ENCODE data around the gene TNFRSF4. TPM values are rescaled to one million over a fixed set of nuclear protein-coding genes. Genes with fewer than 3 reads are reported as not detected.

The TNFRSF4 gene
- total RNA-seq, 1 donor from 2014 or later, result 0.52 TPM

GRCh38 chr1:1203561-1204424 lies 10.2 kb downstream of the TNFRSF4 start:
- Histone ChIP-seq H3K27ac (ENCODE audit: low read depth, low read length) (no peak overlapping the region), H3K36me3 (ENCODE audit: control insufficient read depth in 3 of 3, insufficient read depth in 3 of 3, low read length in 3 of 3) (no peaks in the 10 kb centered on the region), H3K4me1 (ENCODE audit: control insufficient read depth in 3 of 3, insufficient read depth in 3 of 3, low read length in 3 of 3) (peaks cover 4 to 18% (median 16%) of the 10 kb centered on the region in 3 donors), H3K9me3 (ENCODE audit: control insufficient read depth in 3 of 3, low read length in 3 of 3) (no peaks in the 10 kb centered on the region), H3K27me3 (ENCODE audit: control insufficient read depth in 3 of 3, insufficient read depth in 3 of 3, low read length in 3 of 3) (peaks cover 36 to 51% (median 38%) of the 10 kb centered on the region in 3 donors), H3K9ac (ENCODE audit: low read depth in 1 of 3, low read length in 3 of 3) (no peak overlapping the region), H3K4me3 (ENCODE audit: low read length in 3 of 3) (no peak overlapping the region)

DNA sequence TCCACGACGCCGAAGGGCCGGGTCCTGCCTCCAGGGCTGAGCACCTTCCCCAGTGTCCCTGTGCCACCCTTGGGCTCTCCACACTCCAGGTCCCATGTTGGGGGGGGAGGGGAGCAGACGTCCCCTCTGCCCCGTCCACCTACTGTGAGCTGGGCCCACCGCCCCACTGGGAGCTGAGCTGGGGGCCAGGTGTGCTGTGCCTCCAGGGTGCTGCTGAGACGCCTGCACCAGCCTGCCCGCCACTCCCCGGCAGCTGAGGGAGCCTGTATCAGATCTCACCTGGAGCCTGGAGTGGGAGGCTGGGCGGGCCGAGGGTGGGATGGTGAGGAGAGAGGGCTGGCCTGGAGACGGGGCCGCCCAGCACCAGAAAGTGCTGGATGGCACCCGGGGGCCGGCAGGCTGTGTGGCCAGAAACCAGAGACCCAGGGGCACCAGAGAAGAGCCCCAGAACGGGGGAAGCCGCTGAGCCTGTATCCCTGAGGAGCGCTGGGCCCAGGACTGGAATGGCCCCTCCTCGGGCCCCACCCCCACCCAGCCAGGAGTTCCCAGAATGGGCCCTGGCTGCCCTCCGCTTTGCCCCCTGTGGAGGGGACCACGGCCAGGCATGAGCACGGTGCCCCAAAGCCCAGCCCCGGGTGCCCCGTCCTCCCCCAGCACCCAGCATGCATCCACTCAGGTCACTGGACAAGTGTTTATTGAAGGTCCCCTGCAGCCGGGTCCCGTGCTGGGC lies 11.0 kb downstream of the TNFRSF4 start:
- Histone ChIP-seq H3K27me3 (ENCODE audit: control insufficient read depth in 3 of 3, insufficient read depth in 3 of 3, low read length in 3 of 3) (peaks cover 33 to 47% (median 34%) of the 10 kb centered on the region in 3 donors), H3K9me3 (ENCODE audit: control insufficient read depth in 3 of 3, low read length in 3 of 3) (no peaks in the 10 kb centered on the region), H3K27ac (ENCODE audit: low read depth, low read length) (no peak overlapping the region), H3K4me3 (ENCODE audit: low read length in 3 of 3) (no peak overlapping the region), H3K36me3 (ENCODE audit: control insufficient read depth in 3 of 3, insufficient read depth in 3 of 3, low read length in 3 of 3) (no peaks in the 10 kb centered on the region), H3K4me1 (ENCODE audit: control insufficient read depth in 3 of 3, insufficient read depth in 3 of 3, low read length in 3 of 3) (peaks cover 0 to 12% (median 12%) of the 10 kb centered on the region in 3 donors), H3K9ac (ENCODE audit: low read depth in 1 of 3, low read length in 3 of 3) (no peak overlapping the region)

- Histone ChIP-seq H3K4me3 (ENCODE audit: low read length in 3 of 3) (no peak overlapping the region), H3K36me3 (ENCODE audit: control insufficient read depth in 3 of 3, insufficient read depth in 3 of 3, low read length in 3 of 3) (no peaks in the 10 kb centered on the region), H3K27ac (ENCODE audit: low read depth, low read length) (no peak overlapping the region), H3K9me3 (ENCODE audit: control insufficient read depth in 3 of 3, low read length in 3 of 3) (no peaks in the 10 kb centered on the region), H3K4me1 (ENCODE audit: control insufficient read depth in 3 of 3, insufficient read depth in 3 of 3, low read length in 3 of 3) (peaks cover 0 to 5% (median 4%) of the 10 kb centered on the region in 3 donors), H3K27me3 (ENCODE audit: control insufficient read depth in 3 of 3, insufficient read depth in 3 of 3, low read length in 3 of 3) (peaks cover 16 to 29% (median 20%) of the 10 kb centered on the region in 3 donors), H3K9ac (ENCODE audit: low read depth in 1 of 3, low read length in 3 of 3) (no peak overlapping the region)
These were observed 12.8 kb downstream of the TNFRSF4 start for GRCh38 chr1:1200876-1201810.

- Histone ChIP-seq H3K9me3 (ENCODE audit: control insufficient read depth in 3 of 3, low read length in 3 of 3) (no peaks in the 10 kb centered on the region), H3K4me3 (ENCODE audit: low read length in 3 of 3) (no peak overlapping the region), H3K4me1 (ENCODE audit: control insufficient read depth in 3 of 3, insufficient read depth in 3 of 3, low read length in 3 of 3) (no peaks in the 10 kb centered on the region), H3K36me3 (ENCODE audit: control insufficient read depth in 3 of 3, insufficient read depth in 3 of 3, low read length in 3 of 3) (no peaks in the 10 kb centered on the region), H3K9ac (ENCODE audit: low read depth in 1 of 3, low read length in 3 of 3) (no peak overlapping the region), H3K27me3 (ENCODE audit: control insufficient read depth in 3 of 3, insufficient read depth in 3 of 3, low read length in 3 of 3) (peaks cover 11 to 21% (median 13%) of the 10 kb centered on the region in 3 donors), H3K27ac (ENCODE audit: low read depth, low read length) (no peak overlapping the region)
These were observed 13.7 kb downstream of the TNFRSF4 start for GRCh38 chr1:1199961-1200875.

DNA sequence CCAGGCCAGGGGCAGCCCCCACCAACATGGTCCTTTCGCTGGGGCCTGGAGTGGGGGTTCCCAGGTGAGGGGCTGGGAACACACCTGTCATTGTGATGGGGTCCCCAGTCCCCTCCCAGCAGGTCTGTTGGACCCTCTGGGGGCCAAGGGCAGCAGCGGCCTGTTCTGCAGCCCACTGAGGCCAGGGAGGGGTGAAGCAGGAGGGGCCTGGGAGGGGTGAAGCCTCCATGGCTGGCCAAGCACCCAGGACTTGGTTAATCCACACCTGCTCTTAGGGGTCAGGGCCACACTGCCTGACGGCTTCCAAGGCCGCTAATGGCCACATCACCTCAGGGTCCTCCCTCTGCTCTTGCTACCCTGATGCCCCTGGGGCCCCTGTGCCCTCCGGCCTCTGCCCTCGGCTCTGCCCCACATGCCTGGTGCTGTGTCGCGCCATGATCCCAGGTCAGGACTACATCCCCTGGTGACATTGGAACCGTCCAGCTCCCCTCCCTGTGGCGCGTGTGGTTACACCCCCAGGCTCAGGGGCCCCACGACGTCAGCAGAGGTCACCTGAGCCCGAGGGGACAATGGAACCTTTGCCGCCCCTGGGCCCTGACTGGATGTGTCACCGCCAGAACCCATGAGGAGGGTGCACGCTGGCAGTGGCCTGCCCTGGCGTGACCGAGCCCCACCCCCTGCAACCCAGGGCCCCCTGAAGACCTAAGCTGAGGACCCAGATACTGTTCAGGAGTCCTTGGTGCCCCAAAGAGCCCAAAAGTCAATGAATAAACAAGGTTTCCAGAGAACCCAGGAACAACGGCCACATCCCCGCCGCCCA lies 14.6 kb downstream of the TNFRSF4 start:
- peaks cover 0 to 2% (median 0%) of the 10 kb centered on the region in 3 donors for H3K9me3 ChIP-seq (ENCODE audit: control insufficient read depth in 3 of 3, low read length in 3 of 3)
- H3K27ac ChIP-seq (ENCODE audit: low read depth, low read length), result no peak overlapping the region
- no peaks in the 10 kb centered on the region for H3K4me1 ChIP-seq (ENCODE audit: control insufficient read depth in 3 of 3, insufficient read depth in 3 of 3, low read length in 3 of 3)
- no peak overlapping the region for H3K9ac ChIP-seq (ENCODE audit: low read depth in 1 of 3, low read length in 3 of 3)
- peaks cover 8 to 13% (median 11%) of the 10 kb centered on the region in 3 donors for H3K27me3 ChIP-seq (ENCODE audit: control insufficient read depth in 3 of 3, insufficient read depth in 3 of 3, low read length in 3 of 3)
- no peaks in the 10 kb centered on the region for H3K36me3 ChIP-seq (ENCODE audit: control insufficient read depth in 3 of 3, insufficient read depth in 3 of 3, low read length in 3 of 3)
- no peak overlapping the region for H3K4me3 ChIP-seq (ENCODE audit: low read length in 3 of 3)

DNA sequence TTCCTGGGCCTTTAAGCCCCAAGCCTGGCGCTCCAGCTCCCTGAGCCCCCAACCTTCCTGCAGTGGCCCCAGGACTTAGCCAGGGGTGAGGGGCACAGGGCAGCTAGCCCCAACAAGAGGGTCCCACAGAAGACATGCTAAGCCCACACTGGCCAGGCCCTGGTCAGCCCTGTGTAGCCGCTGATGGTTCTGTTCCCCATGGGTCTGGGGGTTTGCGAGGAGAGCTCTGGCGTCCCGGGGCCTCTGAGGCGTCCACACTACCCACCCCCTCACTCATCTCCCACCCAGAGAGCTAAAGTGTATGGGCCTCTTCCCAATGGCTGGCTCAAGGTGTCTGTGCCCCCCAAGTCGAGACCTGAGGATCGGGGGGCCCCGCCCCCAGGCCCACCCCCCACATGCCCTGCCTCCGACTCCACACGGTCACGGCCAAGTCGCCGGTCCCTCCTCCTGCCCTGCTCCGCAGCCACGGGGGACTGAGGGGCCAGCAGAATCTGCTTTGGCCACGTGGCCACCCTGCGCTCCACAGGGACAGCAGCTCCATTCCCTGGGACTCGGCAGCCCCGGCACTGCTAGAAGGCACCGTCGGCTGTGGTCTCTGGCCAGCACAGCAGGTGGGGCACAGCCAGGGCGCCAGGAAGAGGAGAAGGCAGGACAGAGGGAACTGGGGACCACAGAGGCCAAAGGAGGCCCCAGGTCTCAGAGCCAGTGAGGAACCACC lies 15.4 kb downstream of the TNFRSF4 start:
- H3K36me3 ChIP-seq (ENCODE audit: control insufficient read depth in 3 of 3, insufficient read depth in 3 of 3, low read length in 3 of 3), result no peaks in the 10 kb centered on the region
- H3K27ac ChIP-seq (ENCODE audit: low read depth, low read length), result no peak overlapping the region
- H3K4me1 ChIP-seq (ENCODE audit: control insufficient read depth in 3 of 3, insufficient read depth in 3 of 3, low read length in 3 of 3), result no peaks in the 10 kb centered on the region
- H3K9me3 ChIP-seq (ENCODE audit: control insufficient read depth in 3 of 3, low read length in 3 of 3), result peaks cover 0 to 3% (median 0%) of the 10 kb centered on the region in 3 donors
- peaks cover 9 to 11% (median 9%) of the 10 kb centered on the region in 3 donors for H3K27me3 ChIP-seq (ENCODE audit: control insufficient read depth in 3 of 3, insufficient read depth in 3 of 3, low read length in 3 of 3)
- no peak overlapping the region for H3K4me3 ChIP-seq (ENCODE audit: low read length in 3 of 3)
- H3K9ac ChIP-seq (ENCODE audit: low read depth in 1 of 3, low read length in 3 of 3), result no peak overlapping the region

GRCh38 chr1:1197551-1198422 lies 16.2 kb downstream of the TNFRSF4 start:
- no peaks in the 10 kb centered on the region for H3K4me1 ChIP-seq (ENCODE audit: control insufficient read depth in 3 of 3, insufficient read depth in 3 of 3, low read length in 3 of 3)
- no peak overlapping the region for H3K27ac ChIP-seq (ENCODE audit: low read depth, low read length)
- no peaks in the 10 kb centered on the region for H3K36me3 ChIP-seq (ENCODE audit: control insufficient read depth in 3 of 3, insufficient read depth in 3 of 3, low read length in 3 of 3)
- no peak overlapping the region for H3K4me3 ChIP-seq (ENCODE audit: low read length in 3 of 3)
- H3K27me3 ChIP-seq (ENCODE audit: control insufficient read depth in 3 of 3, insufficient read depth in 3 of 3, low read length in 3 of 3), result peaks cover 5 to 11% (median 9%) of the 10 kb centered on the region in 3 donors
- H3K9me3 ChIP-seq (ENCODE audit: control insufficient read depth in 3 of 3, low read length in 3 of 3), result peaks cover 0 to 3% (median 0%) of the 10 kb centered on the region in 3 donors
- H3K9ac ChIP-seq (ENCODE audit: low read depth in 1 of 3, low read length in 3 of 3), result no peak overlapping the region

All from skeletal muscle tissue (tissue), 4 donors.